IMR-90 (cell line): ENCODE measurements around the gene WSB2. TPM values are rescaled to one million over a fixed set of nuclear protein-coding genes. Genes with fewer than 3 reads are reported as not detected.

ENCODE experiments used
- ATAC-seq: fragments of 200-7000 bp; cut with Tn5 transposase; 2 replicates; pipeline ENCODE4 v1.9.1; 2020; ENCODE audit warnings: low read depth, mild to moderate bottlenecking, moderate library complexity
- BruUV-seq: library from RNA; stranded (reverse); fragments of 400-500 nt; replicated peaks from 2 replicates; lab custom pipeline; 2021; lab: Mats Ljungman, UMichigan
- CTCF ChIA-PET: fragments of 300-600 bp; formaldehyde crosslinking; extraction: SDS; loops from one replicate; lab custom pipeline; 2021; ENCODE audit warnings: antibody characterized with exemption; lab: Yijun Ruan, JAX
- POLR2A ChIA-PET: fragments of 300-600 bp; sonication (Branson Sonifier 250); formaldehyde crosslinking; loops from one replicate; lab custom pipeline; 2022; ENCODE audit warnings: antibody characterized with exemption; ENCODE audit not compliant: unreplicated experiment; lab: Charles Lee
- DNase-seq: peaks from one replicate; pipeline ENCODE4 v3.0.0; 2013
- H2AFZ ChIP-seq: replicated peaks from 2 replicates; pipeline ENCODE3; 2013; ENCODE audit warnings: low read length, mild to moderate bottlenecking; ENCODE audit not compliant: poor library complexity
- H2AK5ac ChIP-seq: 2 replicates; pipeline ENCODE4 v1.6.1; 2013; ENCODE audit warnings: low read depth, low read length, inconsistent platforms
- H2AK9ac ChIP-seq: replicated peaks from 2 replicates; pipeline ENCODE3; 2013; ENCODE audit warnings: mild to moderate bottlenecking, low read depth, low read length, moderate library complexity; ENCODE audit not compliant: poor library complexity
- H2BK120ac ChIP-seq: 2 replicates; pipeline ENCODE4 v1.6.1; 2013; ENCODE audit warnings: low read depth, low read length, inconsistent platforms
- H2BK15ac ChIP-seq: 3 replicates; pipeline ENCODE4 v1.6.1; 2013; ENCODE audit warnings: low read depth, low read length, inconsistent platforms
- H2BK20ac ChIP-seq: 2 replicates; pipeline ENCODE4 v1.6.1; 2013; ENCODE audit warnings: low read depth, mild to moderate bottlenecking, inconsistent platforms, low read length, moderate library complexity
- H2BK5ac ChIP-seq: 2 replicates; pipeline ENCODE4 v1.6.1; 2013; ENCODE audit warnings: mild to moderate bottlenecking, low read depth, low read length, inconsistent platforms; ENCODE audit not compliant: poor library complexity, severe bottlenecking
- H3K14ac ChIP-seq: replicated peaks from 2 replicates; pipeline ENCODE4 v1.6.1; 2013; ENCODE audit warnings: low read depth, low read length, inconsistent platforms
- H3K18ac ChIP-seq: 2 replicates; pipeline ENCODE4 v1.6.1; 2013; ENCODE audit warnings: low read depth, low read length, control low read depth
- H3K23ac ChIP-seq: 2 replicates; pipeline ENCODE4 v1.6.1; 2013; ENCODE audit warnings: low read depth, low read length, inconsistent platforms
- H3K27ac ChIP-seq: 2 replicates; pipeline ENCODE4 v1.5.1; 2013; ENCODE audit warnings: mild to moderate bottlenecking, control low read depth, low read length; ENCODE audit not compliant: insufficient read depth
- H3K27me3 ChIP-seq: 2 replicates; pipeline ENCODE4 v1.6.1; 2013; ENCODE audit warnings: low read length; ENCODE audit not compliant: control insufficient read depth, insufficient read depth
- H3K36me3 ChIP-seq: 2 replicates; pipeline ENCODE4 v1.6.1; 2013; ENCODE audit warnings: low read length, mixed read lengths; ENCODE audit not compliant: control insufficient read depth, insufficient read depth
- H3K4ac ChIP-seq: 2 replicates; pipeline ENCODE4 v1.6.1; 2013; ENCODE audit warnings: low read depth, low read length, inconsistent platforms
- H3K4me1 ChIP-seq: 2 replicates; pipeline ENCODE4 v1.6.1; 2013; ENCODE audit warnings: low read length, mixed read lengths; ENCODE audit not compliant: control insufficient read depth, insufficient read depth
- H3K4me2 ChIP-seq: 2 replicates; pipeline ENCODE4 v1.6.1; 2013; ENCODE audit warnings: low read depth, mild to moderate bottlenecking, control low read depth, low read length, moderate library complexity
- H3K4me3 ChIP-seq: 2 replicates; pipeline ENCODE4 v1.5.1; 2013; ENCODE audit warnings: low read depth, mild to moderate bottlenecking, control low read depth, low read length, moderate library complexity; ENCODE audit not compliant: insufficient read depth
- H3K56ac ChIP-seq: 2 replicates; pipeline ENCODE4 v1.6.1; 2013; ENCODE audit warnings: low read length, inconsistent platforms; ENCODE audit not compliant: insufficient read depth; ENCODE audit errors: extremely low read depth
- H3K79me1 ChIP-seq, 2 experiments: 2 replicates each; pipeline ENCODE4 v1.6.1; 2013; ENCODE audit warnings: low read length in 2 of 2, inconsistent platforms in 1 of 2, low read depth in 1 of 2
- H3K9ac ChIP-seq: 2 replicates; pipeline ENCODE4 v1.6.1; 2013; ENCODE audit warnings: low read depth, low read length, control low read depth
- H3K9me1 ChIP-seq: 2 replicates; pipeline ENCODE4 v1.6.1; 2013; ENCODE audit warnings: low read length, inconsistent platforms; ENCODE audit not compliant: insufficient read depth
- H3K9me3 ChIP-seq: 2 replicates; pipeline ENCODE4 v1.6.1; 2013; ENCODE audit warnings: low read length; ENCODE audit not compliant: control insufficient read depth, insufficient read depth
- H4K20me1 ChIP-seq: 2 replicates; pipeline ENCODE4 v1.6.1; 2013; ENCODE audit warnings: low read length, inconsistent platforms; ENCODE audit not compliant: insufficient read depth
- H4K5ac ChIP-seq: 2 replicates; pipeline ENCODE4 v1.6.1; 2013; ENCODE audit warnings: mild to moderate bottlenecking, low read depth, low read length, control low read depth
- H4K8ac ChIP-seq, 2 experiments: 2 replicates each; pipeline ENCODE4 v1.6.1; 2013; ENCODE audit warnings: low read depth in 2 of 2, low read length in 2 of 2, control low read depth in 1 of 2, inconsistent platforms in 1 of 2
- H4K91ac ChIP-seq: 2 replicates; pipeline ENCODE4 v1.6.1; 2013; ENCODE audit warnings: low read depth, low read length, inconsistent platforms; ENCODE audit not compliant: insufficient read depth
- CTCF ChIP-seq: conservative IDR thresholded peaks from 2 replicates; pipeline ENCODE4 v1.5.1; 2012; ENCODE audit warnings: mild to moderate bottlenecking, low read depth, low read length, improper control_type of control experiment
- RAD21 ChIP-seq: IDR thresholded peaks from 2 replicates; pipeline ENCODE4 v1.6.1; 2012; ENCODE audit warnings: low read length, improper control_type of control experiment
- RCOR1 ChIP-seq: IDR thresholded peaks from 2 replicates; pipeline ENCODE4 v1.6.1; 2012; ENCODE audit warnings: mild to moderate bottlenecking, low read length, improper control_type of control experiment; ENCODE audit not compliant: insufficient replicate concordance
- SMC3 ChIP-seq: fragments of 150-350 bp; IDR thresholded peaks from 2 replicates; pipeline ENCODE4 v1.6.1; 2016; ENCODE audit warnings: low read depth, mild to moderate bottlenecking, antibody characterized with exemption, low read length, moderate library complexity
- WGBS, 2 experiments: methylation state at CpG; one replicate each; pipeline versions ENCODE4 v1.1.5 to v1.1.7; 2013; ENCODE audit warnings: missing lambda C conversion rate in 2 of 2; ENCODE audit not compliant: insufficient read length in 1 of 2; ENCODE audit errors: extremely low coverage in 2 of 2; 5-methylcytosine and 5-hydroxymethylcytosine counted together
- dilution Hi-C: fragments of 300-500 bp; cut with HindIII; formaldehyde crosslinking; loops from one replicate; pipeline ENCODE4 v1.14.3; 2018; ENCODE audit warnings: low sequenced_read_pairs; ENCODE audit not compliant: unreplicated experiment
- in situ Hi-C: fragments of 300-500 bp; cut with MboI; formaldehyde crosslinking; loops from 3 replicates; pipeline ENCODE4 v1.14.3; 2019; ENCODE audit warnings: low sequenced_read_pairs, inconsistent platforms, mixed read lengths
- intact Hi-C: fragments of 100-400 bp; cut with micrococcal nuclease; formaldehyde crosslinking; loops from 2 replicates; pipeline ENCODE4 v1.10.0; 2022
- polyA plus RNA-seq, 3 experiments: library from polyadenylated mRNA; depleted of rRNA; stranded (reverse); fragments of >200 nt; gene quantifications; 2 replicates each; pipeline ENCODE4 v1.2.3, GENCODE V29; 2012; ENCODE audit warnings: low replicate concordance in 1 of 3
- total RNA-seq: library from RNA; depleted of rRNA; stranded (reverse); fragments of >200 nt; gene quantifications from 2 replicates; pipeline ENCODE4 v1.2.3, GENCODE V29; 2012

Gene WSB2
- total and polyA plus RNA-seq, 2 of the 4 experiments (the other 2 are of a cell fraction) = 92.8 to 180 TPM

- Histone ChIP-seq H3K18ac (no peak overlapping the region), H2BK20ac (no peak overlapping the region), H2BK15ac (no peak overlapping the region), H3K4me2 (no peak overlapping the region), H3K79me1 (peaks cover 4 to 14% of the 10 kb centered on the region in 2 experiments; a peak in 3 of 4 replicates), H2BK5ac (no peak overlapping the region), H4K8ac (no peak overlapping the region), H3K36me3 (peaks cover 57% of the 10 kb centered on the region), H4K20me1 (peaks cover 10% of the 10 kb centered on the region; the same call in 1 of the 2 replicates), H3K23ac (no peak overlapping the region), H3K27ac (no peak overlapping the region), H3K14ac (no peak overlapping the region), H3K4me1 (no peaks in the 10 kb centered on the region), H4K5ac (no peak overlapping the region), H2AK9ac (peak overlapping the region; percentile 56), H3K27me3 (no peaks in the 10 kb centered on the region), H3K4ac (no peak overlapping the region; the same call in 1 of the 2 replicates), H3K9ac (no peak overlapping the region), H2AFZ (peak overlapping the region; percentile 51), H3K9me3 (no peaks in the 10 kb centered on the region), H3K9me1 (peaks cover 4% of the 10 kb centered on the region; the same call in 1 of the 2 replicates), H2AK5ac (no peak overlapping the region), H3K56ac (no peak overlapping the region), H4K91ac (no peak overlapping the region), H3K4me3 (no peak overlapping the region), H2BK120ac (no peak overlapping the region)
- ATAC-seq (peak; percentile 94), DNase-seq (peak; percentile 60)
- TF ChIP-seq SMC3 = peak; percentile 38; the same call in 1 of the 2 replicates
- peak; percentile 50 for TF ChIP-seq RAD21
- peak; percentile 54 for TF ChIP-seq CTCF
- no peak for TF ChIP-seq RCOR1
- dilution Hi-C loops (no loop called here), intact Hi-C loops (loop anchor here (1.0 kb wide), 1 partner anchor 159 kb away; no protein-coding TSS in a partner anchor), in situ Hi-C loops (loop anchor here (25.0 kb wide), 1 partner anchor 353 kb away; the partner anchor contains the start of gene SUDS3)
- ChIA-PET POLR2A (no interaction called here), CTCF (interaction anchor here (1.0 to 2.0 kb wide), 3 partner anchors 10 to 159 kb away, joined by 3 to 10 read pairs (median 4); no protein-coding TSS in a partner anchor)
- BruUV-seq = no TSS peak
- no CpG with 5 or more reads among the region's 5 CpGs for WGBS, 2 experiments
Observed at GRCh38 chr12:118034429-118035189, 26.4 kb downstream of the WSB2 start.
